GM12801 (cell line): Measurements from ENCODE around the gene DNLZ.

Source experiments
- TF ChIP-seq, protein P1 (sequence below): IDR thresholded peaks from one replicate; pipeline ENCODE4 v1.5.1; 2011; ENCODE audit warnings: control low read depth; ENCODE audit not compliant: insufficient read length; ENCODE audit errors: extremely low read depth

The DNLZ gene

DNA sequence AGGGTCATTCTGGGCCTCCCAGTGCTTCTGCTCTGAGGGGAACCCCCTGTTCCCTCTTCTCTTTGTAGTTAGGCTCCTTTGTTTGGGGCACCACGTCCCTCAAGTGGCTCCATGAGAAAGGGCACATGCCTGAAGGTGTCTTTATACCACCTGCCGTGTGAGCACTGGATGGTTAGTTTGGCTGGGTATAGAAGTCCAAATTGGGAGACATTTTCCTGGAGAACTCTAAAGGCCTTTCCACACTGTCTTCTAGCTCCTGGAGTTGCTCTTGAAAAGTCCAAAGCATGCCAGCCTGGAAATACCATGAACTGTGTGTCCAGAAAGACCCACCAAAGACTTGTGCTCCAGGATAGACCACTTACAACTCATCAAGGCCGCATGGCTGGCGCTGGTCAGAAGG is 48.6 kb downstream of the DNLZ start:
- TF ChIP-seq, protein P1, sequence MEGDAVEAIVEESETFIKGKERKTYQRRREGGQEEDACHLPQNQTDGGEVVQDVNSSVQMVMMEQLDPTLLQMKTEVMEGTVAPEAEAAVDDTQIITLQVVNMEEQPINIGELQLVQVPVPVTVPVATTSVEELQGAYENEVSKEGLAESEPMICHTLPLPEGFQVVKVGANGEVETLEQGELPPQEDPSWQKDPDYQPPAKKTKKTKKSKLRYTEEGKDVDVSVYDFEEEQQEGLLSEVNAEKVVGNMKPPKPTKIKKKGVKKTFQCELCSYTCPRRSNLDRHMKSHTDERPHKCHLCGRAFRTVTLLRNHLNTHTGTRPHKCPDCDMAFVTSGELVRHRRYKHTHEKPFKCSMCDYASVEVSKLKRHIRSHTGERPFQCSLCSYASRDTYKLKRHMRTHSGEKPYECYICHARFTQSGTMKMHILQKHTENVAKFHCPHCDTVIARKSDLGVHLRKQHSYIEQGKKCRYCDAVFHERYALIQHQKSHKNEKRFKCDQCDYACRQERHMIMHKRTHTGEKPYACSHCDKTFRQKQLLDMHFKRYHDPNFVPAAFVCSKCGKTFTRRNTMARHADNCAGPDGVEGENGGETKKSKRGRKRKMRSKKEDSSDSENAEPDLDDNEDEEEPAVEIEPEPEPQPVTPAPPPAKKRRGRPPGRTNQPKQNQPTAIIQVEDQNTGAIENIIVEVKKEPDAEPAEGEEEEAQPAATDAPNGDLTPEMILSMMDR: no peak

GRCh38 chr9:136314056-136314416 is 49.5 kb downstream of the DNLZ start:
- TF ChIP-seq, protein P1: no peak

GRCh38 chr9:136313111-136314055 is 50.2 kb downstream of the DNLZ start:
- TF ChIP-seq, protein P1: no peak

GRCh38 chr9:136312436-136312835 is 51.1 kb downstream of the DNLZ start:
- TF ChIP-seq, protein P1: no peak

GRCh38 chr9:136312009-136312375 is 51.6 kb downstream of the DNLZ start:
- TF ChIP-seq, protein P1: no peak

DNA sequence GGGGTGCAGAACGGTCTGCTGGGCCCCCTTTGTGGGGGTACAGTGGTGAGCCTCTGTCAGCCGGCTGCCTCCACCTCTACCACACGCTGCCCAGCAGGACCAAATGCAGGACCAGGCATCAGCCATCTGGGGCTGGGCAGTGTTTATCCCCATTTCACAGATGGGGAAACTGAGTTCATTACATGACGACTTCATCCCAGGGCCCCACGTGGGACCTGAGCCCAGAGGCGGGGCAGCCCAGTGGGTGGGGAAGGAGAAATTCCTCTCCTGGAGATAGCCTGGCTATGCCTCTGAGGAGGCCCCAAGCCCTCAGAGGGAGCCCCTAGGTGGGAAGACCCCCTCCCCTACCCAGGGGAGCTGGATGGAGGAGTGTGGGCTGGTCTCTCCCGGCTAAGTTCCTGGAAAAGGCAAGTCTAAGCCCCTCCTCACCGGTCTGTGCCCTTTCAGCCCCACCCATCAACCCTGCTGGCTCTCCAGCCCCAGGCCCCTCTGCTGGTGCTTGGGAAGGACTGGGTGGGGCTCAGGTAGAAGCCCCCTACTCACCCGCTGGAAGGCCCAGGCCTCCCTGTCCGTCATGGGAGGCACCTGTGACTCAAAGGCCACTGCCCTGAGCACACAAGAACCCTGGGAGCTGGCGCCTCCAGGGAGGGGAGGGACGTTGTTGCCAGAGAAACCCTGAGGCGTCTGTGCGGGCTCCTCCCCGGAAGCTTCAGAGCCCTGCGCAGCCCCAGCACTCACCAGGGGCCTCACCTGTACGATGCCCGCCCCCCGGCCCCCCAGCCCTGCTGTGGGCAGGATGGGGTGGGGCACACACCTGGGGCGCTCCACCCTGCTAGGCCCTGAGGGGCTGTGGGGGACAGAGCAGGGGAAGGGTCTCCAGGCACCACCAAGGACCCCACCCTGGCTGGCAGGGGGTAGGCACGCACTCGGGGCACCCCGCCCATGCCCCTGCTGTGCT is 52.2 kb downstream of the DNLZ start:
- TF ChIP-seq, protein P1: no peak
